Mammary epithelial cell (primary cell): Measurements from ENCODE around the gene SOBP.

Experiments
- CTCF ChIP-seq, 2 donors: IDR thresholded peaks in 1 of 2; conservative IDR thresholded peaks in 1 of 2; 2 replicates each; pipeline ENCODE4 v1.5.1; 2011 to 2012; ENCODE audit warnings: inconsistent platforms in 2 of 2, low read length in 2 of 2, mild to moderate bottlenecking in 2 of 2, control low read depth in 1 of 2, low read depth in 1 of 2; ENCODE audit not compliant: insufficient read depth in 1 of 2; ENCODE audit errors: extremely low read depth in 1 of 2
- EZH2 ChIP-seq: IDR thresholded peaks from 2 replicates; pipeline ENCODE4 v1.6.1; 2012; ENCODE audit warnings: low read length, inconsistent platforms, borderline replicate concordance

DNA sequence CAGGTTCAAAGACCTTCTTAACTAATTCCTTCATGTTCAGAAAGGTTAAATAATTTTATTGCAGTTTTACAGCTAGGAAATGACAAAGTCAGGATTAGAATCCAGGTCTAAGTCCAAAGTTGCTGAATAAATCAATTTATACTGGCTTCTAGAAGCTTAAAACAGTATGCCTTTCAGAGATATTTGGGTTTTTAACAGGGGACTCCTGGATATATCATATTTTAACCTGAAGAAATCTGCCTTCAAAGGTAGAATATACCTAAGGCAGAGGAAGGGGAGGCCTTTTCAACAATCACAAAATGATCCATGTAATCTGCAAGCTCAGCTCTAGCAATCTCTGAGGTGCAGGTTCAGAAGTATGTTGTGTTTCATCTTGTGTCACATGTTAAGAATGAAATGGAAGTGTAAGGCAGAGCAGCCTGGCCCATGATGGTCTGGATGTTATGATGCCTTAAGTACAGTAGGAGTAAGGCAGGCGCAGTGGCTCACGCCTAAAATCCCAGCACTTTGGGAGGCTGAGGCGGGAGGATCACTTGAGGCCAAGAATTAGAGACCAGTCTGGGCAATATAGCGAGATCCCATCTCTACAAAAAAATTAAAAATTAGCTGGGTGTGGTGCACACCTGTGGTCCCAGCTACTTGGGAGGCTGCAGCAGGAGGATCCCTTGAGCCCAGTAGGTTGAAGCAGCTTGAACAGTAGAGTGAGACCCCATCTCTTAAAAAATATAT lies 123.9 kb downstream of the SOBP start:
- TF ChIP-seq CTCF (conservative IDR thresholded peaks at IDR 0.05 in 1 of 2, IDR thresholded peaks at IDR 0.05 in 1 of 2; ENCODE audit: extremely low read depth in 1 of 2, insufficient read depth in 1 of 2, low read depth in 1 of 2, low read length in 2 of 2): no peak
- TF ChIP-seq EZH2: no peak
